Measurements from ENCODE around the gene CAPN10. TPM values are rescaled to one million over a fixed set of nuclear protein-coding genes. Genes with fewer than 3 reads are reported as not detected.

The CAPN10 gene
- total RNA-seq, 1 experiment from 2014 or later: 22.9 TPM

DNA sequence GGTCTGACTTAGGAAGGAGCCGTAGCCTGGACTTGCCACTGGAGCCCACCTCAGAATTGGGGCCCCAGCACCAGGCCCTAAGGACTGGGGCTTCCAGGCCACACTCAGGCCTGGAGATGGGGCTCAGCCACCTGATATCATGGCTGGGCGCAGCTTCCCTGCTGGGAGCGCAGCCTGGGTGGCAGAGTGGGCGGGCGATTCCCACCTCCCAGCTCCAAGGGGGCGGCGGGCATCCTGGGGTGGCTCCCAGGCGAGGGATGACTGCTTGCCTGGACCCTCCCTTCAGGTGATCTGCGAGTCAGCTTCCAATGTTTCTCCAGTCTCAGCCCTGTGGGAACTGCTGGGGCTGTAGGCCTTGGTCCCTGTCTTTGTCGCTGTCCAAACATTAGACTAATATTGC is 58.8 kb downstream of the CAPN10 start:
- no peak overlapping the region for H3K4me2 ChIP-seq (ENCODE audit: low read depth, low read length, poor library complexity, severe bottlenecking)
- DNase-seq: no peak
- H3K27ac ChIP-seq (ENCODE audit: low read length): no peak overlapping the region
- H3K79me2 ChIP-seq (ENCODE audit: low read length): no peaks in the 10 kb centered on the region
- H3K9ac ChIP-seq (ENCODE audit: low read length): no peak overlapping the region
- no peaks in the 10 kb centered on the region for H3K36me3 ChIP-seq (ENCODE audit: insufficient read depth, low read length)
- no peaks in the 10 kb centered on the region for H3K9me3 ChIP-seq (ENCODE audit: low read length)
- H3K9me2 ChIP-seq (replicated peaks; ENCODE audit: insufficient read depth, low read length): no peaks in the 10 kb centered on the region
- H3K4me1 ChIP-seq (ENCODE audit: low read length): no peaks in the 10 kb centered on the region
- no peaks in the 10 kb centered on the region for H3K27me3 ChIP-seq (ENCODE audit: low read length)
- H3K4me3 ChIP-seq (ENCODE audit: low read length): no peak overlapping the region
- no peak overlapping the region for H2AFZ ChIP-seq (ENCODE audit: low read length)
- H4K20me1 ChIP-seq (ENCODE audit: insufficient read depth, low read depth, low read length): no peaks in the 10 kb centered on the region

DNA sequence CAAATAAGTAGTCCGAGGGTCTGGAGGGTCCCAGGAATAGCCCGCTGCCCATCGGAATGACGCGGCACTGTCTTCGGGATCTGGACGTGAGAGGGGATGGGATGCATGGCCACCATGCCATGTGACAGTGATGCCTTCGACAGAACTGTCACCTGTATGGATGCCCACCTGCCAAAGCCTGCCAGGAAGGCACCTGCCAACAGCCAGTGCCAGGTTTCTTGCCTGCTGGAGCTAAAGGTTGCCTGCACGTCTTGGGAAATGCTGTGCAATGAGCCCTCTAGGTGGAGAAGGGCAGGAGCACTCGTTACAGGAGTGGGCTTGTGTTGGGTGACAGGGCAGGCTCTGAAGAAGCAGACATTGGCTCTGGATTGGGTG is 59.3 kb downstream of the CAPN10 start:
- Histone ChIP-seq H3K9me3 (ENCODE audit: low read length) (no peaks in the 10 kb centered on the region), H3K27me3 (ENCODE audit: low read length) (no peaks in the 10 kb centered on the region), H4K20me1 (ENCODE audit: insufficient read depth, low read depth, low read length) (no peaks in the 10 kb centered on the region), H3K79me2 (ENCODE audit: low read length) (no peaks in the 10 kb centered on the region), H3K27ac (ENCODE audit: low read length) (no peak overlapping the region), H3K4me2 (ENCODE audit: low read depth, low read length, poor library complexity, severe bottlenecking) (no peak overlapping the region), H2AFZ (ENCODE audit: low read length) (no peak overlapping the region), H3K36me3 (ENCODE audit: insufficient read depth, low read length) (no peaks in the 10 kb centered on the region), H3K9me2 (replicated peaks; ENCODE audit: insufficient read depth, low read length) (no peaks in the 10 kb centered on the region), H3K4me1 (ENCODE audit: low read length) (no peaks in the 10 kb centered on the region), H3K9ac (ENCODE audit: low read length) (no peak overlapping the region), H3K4me3 (ENCODE audit: low read length) (no peak overlapping the region)
- DNase-seq: no peak

DNA sequence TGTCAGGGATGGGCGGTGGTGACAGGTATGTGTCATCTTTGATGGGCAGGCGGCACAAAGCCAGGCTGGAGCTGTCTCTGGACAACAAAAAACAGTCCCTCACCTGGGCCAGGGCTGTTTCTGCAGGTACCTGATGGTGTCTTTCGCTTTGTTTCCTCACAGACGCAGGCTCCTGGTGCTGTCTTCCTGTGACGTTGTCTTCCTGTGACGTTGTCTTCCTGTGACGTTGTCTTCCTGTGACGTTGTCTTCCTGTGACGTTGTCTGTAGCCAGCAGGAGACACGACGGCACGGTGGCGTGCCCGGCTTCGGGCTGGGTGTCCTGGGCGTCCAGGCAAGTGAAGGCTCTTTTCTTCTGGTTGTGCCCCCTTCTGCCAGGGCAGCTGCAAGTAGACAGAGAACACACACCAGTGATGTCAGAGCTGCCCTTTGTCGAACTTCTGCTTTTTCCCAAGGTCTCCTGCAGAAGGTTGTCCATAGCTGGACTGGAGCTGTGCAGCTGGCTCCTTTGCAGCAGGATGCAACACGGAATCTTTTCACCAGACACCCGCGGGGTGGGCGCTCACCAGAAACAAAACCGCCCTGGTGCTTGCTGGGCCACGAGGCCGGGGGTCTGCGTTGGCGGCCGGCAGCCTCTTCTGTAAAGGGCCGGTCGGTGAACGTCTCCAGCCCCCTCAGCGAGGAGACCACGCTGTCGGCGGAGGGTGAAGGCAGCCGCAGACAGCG is 59.8 kb downstream of the CAPN10 start:
- no peak overlapping the region for H3K4me3 ChIP-seq (ENCODE audit: low read length)

DNA sequence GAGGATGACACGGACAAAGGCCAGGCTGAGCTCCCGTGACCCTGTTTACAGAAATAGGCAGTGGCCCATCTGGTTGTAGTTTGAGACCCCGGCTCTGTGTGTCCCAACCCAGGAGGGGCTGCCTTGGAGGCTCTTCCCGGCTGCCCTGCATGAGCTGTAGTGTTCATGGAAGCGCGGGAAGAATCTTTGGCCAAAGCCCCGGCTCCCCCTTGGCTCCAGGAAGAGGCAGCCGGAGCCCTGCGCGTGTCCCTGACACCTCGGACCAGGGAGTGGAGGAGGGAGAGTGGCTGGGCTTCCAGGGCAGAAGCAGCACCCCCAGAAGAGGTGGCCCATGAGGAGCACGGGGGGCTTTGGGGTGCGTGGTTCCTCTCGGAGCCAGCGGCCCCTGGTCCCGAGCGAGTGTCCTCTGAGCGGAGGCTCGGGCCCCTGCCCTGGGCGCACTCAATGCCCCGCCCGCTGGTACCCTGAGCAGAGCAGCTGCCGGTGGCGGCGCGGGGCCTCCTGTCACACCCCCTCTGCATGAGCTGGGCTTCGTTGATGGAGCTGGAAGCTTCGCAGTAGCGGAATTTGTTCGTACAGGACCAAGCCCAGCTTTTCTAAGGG is 60.5 kb downstream of the CAPN10 start:
- Histone ChIP-seq H3K9me3 (ENCODE audit: low read length) (no peaks in the 10 kb centered on the region), H4K20me1 (ENCODE audit: insufficient read depth, low read depth, low read length) (no peaks in the 10 kb centered on the region), H2AFZ (ENCODE audit: low read length) (no peak overlapping the region), H3K36me3 (ENCODE audit: insufficient read depth, low read length) (no peaks in the 10 kb centered on the region), H3K4me3 (ENCODE audit: low read length) (no peak overlapping the region), H3K27me3 (ENCODE audit: low read length) (no peaks in the 10 kb centered on the region), H3K4me2 (ENCODE audit: low read depth, low read length, poor library complexity, severe bottlenecking) (no peak overlapping the region), H3K9me2 (replicated peaks; ENCODE audit: insufficient read depth, low read length) (no peaks in the 10 kb centered on the region), H3K9ac (ENCODE audit: low read length) (no peak overlapping the region), H3K27ac (ENCODE audit: low read length) (no peak overlapping the region), H3K4me1 (ENCODE audit: low read length) (no peaks in the 10 kb centered on the region), H3K79me2 (ENCODE audit: low read length) (no peaks in the 10 kb centered on the region)
- DNase-seq: no peak

More for the DNA sequence above, 59.8 kb downstream of the CAPN10 start:
- Histone ChIP-seq H3K36me3 (ENCODE audit: insufficient read depth, low read length) (no peaks in the 10 kb centered on the region), H3K9ac (ENCODE audit: low read length) (no peak overlapping the region), H3K79me2 (ENCODE audit: low read length) (no peaks in the 10 kb centered on the region), H3K4me2 (ENCODE audit: low read depth, low read length, poor library complexity, severe bottlenecking) (no peak overlapping the region), H3K9me3 (ENCODE audit: low read length) (no peaks in the 10 kb centered on the region), H2AFZ (ENCODE audit: low read length) (no peak overlapping the region), H4K20me1 (ENCODE audit: insufficient read depth, low read depth, low read length) (no peaks in the 10 kb centered on the region), H3K27ac (ENCODE audit: low read length) (no peak overlapping the region), H3K4me1 (ENCODE audit: low read length) (no peaks in the 10 kb centered on the region), H3K9me2 (replicated peaks; ENCODE audit: insufficient read depth, low read length) (no peaks in the 10 kb centered on the region), H3K27me3 (ENCODE audit: low read length) (no peaks in the 10 kb centered on the region)
- DNase-seq: no peak

DNA sequence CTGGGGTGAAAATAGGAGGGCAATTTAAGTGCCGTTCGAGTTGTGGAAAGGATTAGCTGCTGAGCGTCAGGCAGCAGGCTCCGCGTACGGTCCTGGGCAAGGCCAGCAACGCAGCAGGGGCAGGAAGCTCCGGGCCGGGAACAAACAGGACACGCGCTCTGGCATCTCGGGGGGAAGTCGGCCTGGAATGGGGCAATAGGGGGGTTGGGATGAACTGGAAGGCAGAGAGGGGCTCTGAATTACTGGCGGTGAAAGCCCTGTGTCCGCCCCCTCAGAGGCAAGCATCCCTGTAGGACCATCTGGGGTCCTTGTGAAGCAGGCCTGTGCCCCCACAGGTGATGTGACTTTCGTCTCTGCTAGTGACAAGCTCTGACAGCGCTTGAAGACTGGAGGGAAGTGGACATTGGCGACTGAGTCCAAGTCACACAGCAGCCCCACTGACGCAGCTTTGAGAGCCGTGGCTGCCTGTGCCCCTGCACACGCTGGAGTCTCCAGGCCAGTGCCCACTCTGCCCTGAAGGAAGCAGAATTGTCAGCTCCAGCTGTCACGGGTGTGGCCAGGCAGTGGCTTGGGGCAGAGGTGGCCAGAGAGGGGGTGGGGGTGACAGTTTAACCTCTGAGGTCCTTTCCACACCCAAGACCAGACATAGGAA is 61.1 kb downstream of the CAPN10 start:
- Histone ChIP-seq H3K9me2 (replicated peaks; ENCODE audit: insufficient read depth, low read length) (no peaks in the 10 kb centered on the region), H3K27ac (ENCODE audit: low read length) (no peak overlapping the region), H2AFZ (ENCODE audit: low read length) (no peak overlapping the region), H3K4me3 (ENCODE audit: low read length) (no peak overlapping the region), H3K4me2 (ENCODE audit: low read depth, low read length, poor library complexity, severe bottlenecking) (no peak overlapping the region), H4K20me1 (ENCODE audit: insufficient read depth, low read depth, low read length) (no peaks in the 10 kb centered on the region), H3K27me3 (ENCODE audit: low read length) (no peaks in the 10 kb centered on the region), H3K79me2 (ENCODE audit: low read length) (no peaks in the 10 kb centered on the region), H3K4me1 (ENCODE audit: low read length) (no peaks in the 10 kb centered on the region), H3K9ac (ENCODE audit: low read length) (no peak overlapping the region), H3K36me3 (ENCODE audit: insufficient read depth, low read length) (no peaks in the 10 kb centered on the region), H3K9me3 (ENCODE audit: low read length) (no peaks in the 10 kb centered on the region)
- no peak for DNase-seq

GRCh38 chr2:240648155-240648649 is 61.7 kb downstream of the CAPN10 start:
- no peak overlapping the region for H3K4me3 ChIP-seq (ENCODE audit: low read length)
- no peaks in the 10 kb centered on the region for H3K79me2 ChIP-seq (ENCODE audit: low read length)
- no peak for DNase-seq
- H2AFZ ChIP-seq (ENCODE audit: low read length): no peak overlapping the region
- no peaks in the 10 kb centered on the region for H3K4me1 ChIP-seq (ENCODE audit: low read length)
- H3K9me2 ChIP-seq (replicated peaks; ENCODE audit: insufficient read depth, low read length): no peaks in the 10 kb centered on the region
- no peak overlapping the region for H3K4me2 ChIP-seq (ENCODE audit: low read depth, low read length, poor library complexity, severe bottlenecking)
- H3K36me3 ChIP-seq (ENCODE audit: insufficient read depth, low read length): no peaks in the 10 kb centered on the region
- H3K27ac ChIP-seq (ENCODE audit: low read length): no peak overlapping the region
- H3K9me3 ChIP-seq (ENCODE audit: low read length): no peaks in the 10 kb centered on the region
- no peak overlapping the region for H3K9ac ChIP-seq (ENCODE audit: low read length)
- no peaks in the 10 kb centered on the region for H3K27me3 ChIP-seq (ENCODE audit: low read length)
- no peaks in the 10 kb centered on the region for H4K20me1 ChIP-seq (ENCODE audit: insufficient read depth, low read depth, low read length)

Other genes with a start within 250 kb of the CAPN10 start
- gene GPC1, start 151.1 kb upstream of the CAPN10 start, total RNA-seq (2014; rRNA removed; shearing (Covaris generic); ENCODE audit: low replicate concordance): 0.60 and 0.87 TPM in 2 replicates
- 25.7 and 30.8 TPM in 2 replicates for gene ANKMY1, start 28.7 kb upstream of the CAPN10 start, total RNA-seq (2014; rRNA removed; shearing (Covaris generic); ENCODE audit: low replicate concordance)
- gene DUSP28, start 26.4 kb upstream of the CAPN10 start, total RNA-seq (2014; rRNA removed; shearing (Covaris generic); ENCODE audit: low replicate concordance): 8.1 and 9.3 TPM in 2 replicates
- gene RNPEPL1, start 18.2 kb upstream of the CAPN10 start, total RNA-seq (2014; rRNA removed; shearing (Covaris generic); ENCODE audit: low replicate concordance): 28.4 and 44.0 TPM in 2 replicates
- 1.1 and 1.9 TPM in 2 replicates for gene GPR35, start 38.7 kb downstream of the CAPN10 start, total RNA-seq (2014; rRNA removed; shearing (Covaris generic); ENCODE audit: low replicate concordance)
- gene AQP12B, start 96.2 kb downstream of the CAPN10 start, total RNA-seq (2014; rRNA removed; shearing (Covaris generic); ENCODE audit: low replicate concordance): not detected in 2 replicates
- gene AQP12A, start 105.1 kb downstream of the CAPN10 start, total RNA-seq (2014; rRNA removed; shearing (Covaris generic); ENCODE audit: low replicate concordance): not detected in 2 replicates
- gene KIF1A, start 233.5 kb downstream of the CAPN10 start, total RNA-seq (2014; rRNA removed; shearing (Covaris generic); ENCODE audit: low replicate concordance): not detected in 2 replicates

All from Karpas-422 (cell line).